Esophagus squamous epithelium (tissue), 5 donors: ENCODE measurements around the gene MEIS2. TPM values are rescaled to one million over a fixed set of nuclear protein-coding genes. Genes with fewer than 3 reads are reported as not detected.
A peak's percentile ranks its signal among the peaks of the same experiment; 100 is the strongest.

ENCODE experiments used
- DNase-seq: peaks from one replicate; lab custom pipeline; 2025; lab: John Stamatoyannopoulos, UW
- H3K27ac ChIP-seq, 4 donors: fragments of 200-600 bp; sonication (generic); one replicate each; pipeline ENCODE4 v1.5.1; 2016 to 2019; ENCODE audit warnings: mild to moderate bottlenecking in 1 of 4
- H3K27me3 ChIP-seq, 4 donors: fragments of 200-600 bp; sonication (generic); 1 replicate in 3 of 4; 2 replicates in 1 of 4; pipeline versions ENCODE4 v1.5.1 to v1.6.0; 2017 to 2021; ENCODE audit warnings: antibody characterized with exemption in 1 of 4
- H3K36me3 ChIP-seq, 3 donors: fragments of 200-600 bp; sonication (generic); one replicate each; pipeline ENCODE4 v1.5.1; 2016 to 2019
- H3K4me1 ChIP-seq, 3 donors: fragments of 200-600 bp; sonication (generic); one replicate each; pipeline ENCODE4 v1.5.1; 2017 to 2019
- H3K4me3 ChIP-seq, 4 donors: fragments of 200-600 bp; sonication (generic); 1 replicate in 3 of 4; 2 replicates in 1 of 4; pipeline ENCODE4 v1.5.1; 2016 to 2019; ENCODE audit warnings: mild to moderate bottlenecking in 2 of 4, moderate library complexity in 1 of 4
- H3K9me3 ChIP-seq, 3 donors: fragments of 200-600 bp; sonication (generic); one replicate each; pipeline ENCODE4 v1.5.1; 2016 to 2019
- CTCF ChIP-seq, 6 experiments: fragments of 450-650 bp in 4 of 6; fragments of 200-600 bp in 2 of 6; sonication (generic) in 2 of 6; IDR thresholded peaks; one replicate each; pipeline ENCODE4 v1.5.1; 2016 to 2019; ENCODE audit warnings: antibody characterized with exemption in 6 of 6, mild to moderate bottlenecking in 4 of 6, moderate library complexity in 4 of 6
- POLR2A ChIP-seq, 4 donors: fragments of 450-650 bp; IDR thresholded peaks; one replicate each; pipeline ENCODE4 v1.6.1; 2017; ENCODE audit warnings: antibody characterized with exemption in 4 of 4, mild to moderate bottlenecking in 4 of 4, moderate library complexity in 3 of 4
- WGBS, 2 donors: methylation state at CpG; one replicate each; pipeline ENCODE4 v1.1.5; 2018; 5-methylcytosine and 5-hydroxymethylcytosine counted together
- intact Hi-C: fragments of 100-400 bp; cut with DNase I; formaldehyde crosslinking; loops from one replicate; pipeline ENCODE4 v1.15.0; 2022
- total RNA-seq, 4 donors: library from RNA; depleted of rRNA; stranded (reverse); fragments of >200 nt; gene quantifications; one replicate each; pipeline ENCODE4 v1.1.0, GENCODE V29; 2016
- donor health status: DM: yes; HTN: yes; CAD: no.

MEIS2 gene
- total RNA-seq, 4 donors from 2014 or later = 6.6 to 26.3 (median 9.9) TPM

DNA sequence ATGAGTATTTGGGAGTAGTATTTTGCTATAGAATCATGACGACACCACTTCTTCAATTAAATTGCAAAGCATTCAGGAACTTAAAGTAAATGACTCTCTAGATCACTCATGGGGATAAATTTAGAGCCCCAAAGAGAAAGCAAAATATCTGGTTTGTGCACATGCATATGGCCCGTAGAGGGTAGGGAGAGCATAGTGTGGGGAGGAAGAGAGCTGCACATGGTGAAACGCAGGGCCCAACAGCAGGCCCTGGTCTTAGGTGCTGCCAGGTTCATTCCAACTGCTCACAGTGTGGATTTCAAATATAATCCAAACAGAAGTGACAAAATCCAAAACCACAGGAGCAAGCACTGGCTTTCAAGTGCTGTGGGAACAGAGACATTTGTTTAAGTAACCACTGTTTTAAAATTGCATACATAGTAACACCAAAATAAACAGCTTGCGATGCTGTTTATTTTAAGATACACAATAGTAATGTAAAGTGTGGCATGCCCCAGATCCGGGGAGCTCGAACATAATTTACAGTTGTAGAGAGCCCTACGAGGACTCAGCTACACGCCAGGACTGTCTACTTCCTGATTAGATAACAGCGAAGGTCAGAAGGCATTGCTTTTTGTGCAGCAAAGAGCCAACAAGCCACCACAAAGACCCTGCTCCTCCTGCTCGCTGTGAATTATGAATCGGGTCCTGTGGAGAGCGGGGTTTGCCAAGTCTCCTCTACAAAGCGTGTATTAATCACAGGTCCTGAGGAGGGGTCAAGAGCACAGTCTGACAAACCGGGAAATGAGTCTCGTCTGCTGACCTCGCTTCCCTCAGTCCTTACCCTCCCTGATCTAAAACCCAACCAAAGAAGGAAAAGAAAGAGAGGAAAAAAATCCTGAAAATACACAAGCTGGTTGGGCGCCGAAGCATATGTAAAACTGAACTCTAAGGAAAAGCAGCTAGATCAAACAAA lies 80.6 kb downstream of the MEIS2 start:
- 52 to 61% methylated on average over 14 to 17 of the region's 18 CpGs for WGBS, 2 donors

DNA sequence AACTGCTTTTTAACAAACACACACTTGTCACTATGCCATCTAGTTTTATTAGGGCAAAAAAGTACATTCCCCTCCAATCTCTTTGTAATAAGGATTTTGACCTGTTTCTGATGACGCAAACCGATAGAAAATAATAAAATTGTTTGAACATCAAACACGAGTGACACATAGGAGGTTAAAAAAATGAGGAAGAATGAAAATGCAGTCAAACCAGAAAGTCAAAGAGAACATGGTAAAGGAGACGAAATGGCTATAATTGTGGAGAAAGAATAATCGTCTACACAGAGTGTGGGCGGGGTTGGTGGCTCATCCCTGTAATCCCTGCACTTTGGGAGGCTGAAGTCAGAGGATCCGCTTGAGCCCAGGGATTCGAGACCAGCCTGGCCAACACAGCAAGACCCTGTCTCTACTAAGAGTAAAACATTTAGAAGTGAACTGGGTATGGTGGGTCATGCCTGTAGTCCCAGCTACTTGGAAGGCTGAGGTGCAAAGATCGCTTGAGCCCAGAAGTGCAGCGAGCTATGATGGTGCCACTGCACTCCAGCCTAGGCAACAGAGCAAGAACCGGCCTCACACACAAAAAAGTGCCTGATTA lies 83.2 kb downstream of the MEIS2 start:
- H3K27ac ChIP-seq = peak overlapping the region in 3 of 4 donors; percentile 37 to 74 (median 70)
- no peak for DNase-seq

More for the DNA sequence above, 80.6 kb downstream of the MEIS2 start:
- DNase-seq = no peak
- TF ChIP-seq POLR2A (IDR thresholded peaks at IDR 0.05) (no peak), CTCF (IDR thresholded peaks at IDR 0.05) (no peak)
- Histone ChIP-seq H3K36me3 (no peaks in the 10 kb centered on the region), H3K4me3 (peak overlapping the region in 1 of 4 donors; percentile 21), H3K27me3 (no peaks in the 10 kb centered on the region), H3K9me3 (no peaks in the 10 kb centered on the region), H3K4me1 (peaks cover 0 to 32% (median 7%) of the 10 kb centered on the region in 3 donors), H3K27ac (peak overlapping the region in 3 of 4 donors; percentile 42 to 63 (median 58))
- intact Hi-C loops = no loop called here

DNA sequence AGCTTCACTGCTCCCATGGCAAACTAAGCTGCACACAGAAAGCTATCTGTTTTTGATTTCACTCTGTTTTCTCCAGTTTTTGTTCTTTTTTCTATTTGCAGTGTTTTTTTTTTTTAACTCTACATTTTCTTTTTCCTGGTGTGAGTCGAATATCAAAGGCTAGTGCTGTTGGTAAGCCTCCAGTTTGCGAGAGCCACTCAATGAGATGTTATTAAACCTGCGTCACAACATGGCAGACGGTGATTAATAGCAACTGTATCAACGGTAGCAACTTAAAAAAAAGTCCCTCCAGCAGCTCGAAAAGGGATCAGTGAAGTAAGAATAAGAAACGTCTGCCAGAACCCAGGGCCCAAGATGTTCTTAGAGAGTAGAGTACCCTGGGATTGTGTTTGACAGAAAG lies 84.1 kb downstream of the MEIS2 start:
- 16 to 23% methylated on average over 7 of the region's 7 CpGs for WGBS, 2 donors
- intact Hi-C loops = no loop called here
- Histone ChIP-seq H3K27me3 (no peaks in the 10 kb centered on the region), H3K9me3 (no peaks in the 10 kb centered on the region), H3K27ac (peak overlapping the region in 3 of 4 donors; percentile 53 to 74 (median 70)), H3K4me1 (peaks cover 0 to 41% (median 7%) of the 10 kb centered on the region in 3 donors), H3K36me3 (no peaks in the 10 kb centered on the region), H3K4me3 (no peak overlapping the region)
- DNase-seq = no peak
- TF ChIP-seq CTCF (IDR thresholded peaks at IDR 0.05) (no peak), POLR2A (IDR thresholded peaks at IDR 0.05) (no peak)

More for the DNA sequence above, 83.2 kb downstream of the MEIS2 start:
- WGBS, 2 donors = 69 to 79% methylated on average over 11 of the region's 11 CpGs
- TF ChIP-seq POLR2A (IDR thresholded peaks at IDR 0.05) (no peak), CTCF (IDR thresholded peaks at IDR 0.05) (no peak)
- no peak overlapping the region for H3K4me3 ChIP-seq
- peaks cover 0 to 41% (median 7%) of the 10 kb centered on the region in 3 donors for H3K4me1 ChIP-seq
- intact Hi-C loops = no loop called here
- no peaks in the 10 kb centered on the region for H3K9me3 ChIP-seq
- H3K27me3 ChIP-seq = no peaks in the 10 kb centered on the region
- no peaks in the 10 kb centered on the region for H3K36me3 ChIP-seq

DNA sequence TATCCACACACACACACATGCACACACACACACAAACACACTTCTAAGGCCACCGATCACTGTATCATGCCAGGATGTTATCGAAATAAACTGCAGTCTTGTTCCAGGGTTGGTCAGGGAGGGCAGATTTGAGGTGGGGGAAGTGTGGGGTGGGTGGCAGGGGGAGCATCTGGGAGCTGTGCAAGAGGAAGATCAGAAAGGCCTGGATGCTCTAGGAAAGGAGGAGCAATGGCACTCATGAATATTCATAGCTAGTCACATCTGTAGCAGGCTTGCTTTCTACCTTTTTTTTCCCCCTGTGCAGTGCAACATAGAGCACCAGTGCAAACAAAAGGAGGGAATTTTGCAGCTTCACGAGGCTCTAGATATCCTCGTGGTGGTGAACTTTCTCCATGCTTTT lies 84.9 kb downstream of the MEIS2 start:
- TF ChIP-seq POLR2A (IDR thresholded peaks at IDR 0.05) (no peak), CTCF (IDR thresholded peaks at IDR 0.05) (no peak)
- H3K27ac ChIP-seq = peak overlapping the region in 3 of 4 donors; percentile 53 to 74 (median 70)
- H3K27me3 ChIP-seq = no peaks in the 10 kb centered on the region
- peaks cover 0 to 41% (median 7%) of the 10 kb centered on the region in 3 donors for H3K4me1 ChIP-seq
- H3K9me3 ChIP-seq = no peaks in the 10 kb centered on the region
- DNase-seq = no peak
- no peak overlapping the region for H3K4me3 ChIP-seq
- 17 to 27% methylated on average over 4 of the region's 4 CpGs for WGBS, 2 donors
- H3K36me3 ChIP-seq = no peaks in the 10 kb centered on the region
- intact Hi-C loops = no loop called here

- peak overlapping the region in 3 of 4 donors; percentile 53 to 74 (median 70) for H3K27ac ChIP-seq
- peaks cover 0 to 41% (median 7%) of the 10 kb centered on the region in 3 donors for H3K4me1 ChIP-seq
- H3K4me3 ChIP-seq = no peak overlapping the region
- WGBS, 2 donors = 21 to 38% methylated on average over 9 of the region's 9 CpGs
- H3K36me3 ChIP-seq = no peaks in the 10 kb centered on the region
- no peak for DNase-seq
- intact Hi-C loops = no loop called here
- H3K27me3 ChIP-seq = no peaks in the 10 kb centered on the region
- TF ChIP-seq POLR2A (IDR thresholded peaks at IDR 0.05) (no peak), CTCF (IDR thresholded peaks at IDR 0.05) (no peak)
- no peaks in the 10 kb centered on the region for H3K9me3 ChIP-seq
These were observed 85.3 kb downstream of the MEIS2 start for GRCh38 chr15:37015035-37015434.
